Activated naive CD4-positive, alpha-beta T cell (primary cell): ENCODE measurements around the gene FOSL2.

Experiments
- DNase-seq, 4 experiments: peaks; one replicate each; lab custom pipeline; 2025; lab: John Stamatoyannopoulos, UW

The FOSL2 gene

GRCh38 chr2:28395334-28396061 is 2.8 kb downstream of the FOSL2 start:
- DNase-seq = no peak

- no peak for DNase-seq
Measured at GRCh38 chr2:28397043-28397381, 4.4 kb downstream of the FOSL2 start.

GRCh38 chr2:28398101-28398834 is 5.6 kb downstream of the FOSL2 start:
- no peak for DNase-seq

- DNase-seq = no peak
Measured at GRCh38 chr2:28399289-28399688, 6.6 kb downstream of the FOSL2 start.

- no peak for DNase-seq
Measured at GRCh38 chr2:28399956-28400355, 7.3 kb downstream of the FOSL2 start.

- no peak for DNase-seq
Measured at GRCh38 chr2:28400419-28400818, 7.8 kb downstream of the FOSL2 start.

- no peak for DNase-seq
Measured at GRCh38 chr2:28400921-28401320, 8.3 kb downstream of the FOSL2 start.

- DNase-seq = no peak
Measured at GRCh38 chr2:28401411-28401810, 8.8 kb downstream of the FOSL2 start.

- no peak for DNase-seq
Measured at GRCh38 chr2:28401948-28402550, 9.4 kb downstream of the FOSL2 start.

GRCh38 chr2:28403370-28403956 is 10.8 kb downstream of the FOSL2 start:
- no peak for DNase-seq

GRCh38 chr2:28404086-28404485 is 11.4 kb downstream of the FOSL2 start:
- DNase-seq = no peak

GRCh38 chr2:28405537-28405936 is 12.9 kb downstream of the FOSL2 start:
- DNase-seq = no peak

- DNase-seq = peak in 1 of 4 experiments; percentile 13
Measured at GRCh38 chr2:28406276-28407096, 13.8 kb downstream of the FOSL2 start.

- no peak for DNase-seq
Measured at GRCh38 chr2:28407131-28407975, 14.7 kb downstream of the FOSL2 start.

- DNase-seq = no peak
Measured at GRCh38 chr2:28407976-28408690, 15.5 kb downstream of the FOSL2 start.

GRCh38 chr2:28408764-28409599 is 16.3 kb downstream of the FOSL2 start:
- DNase-seq = peak in 2 of 4 experiments; percentile 19 to 39

GRCh38 chr2:28411166-28411755 is 18.6 kb downstream of the FOSL2 start:
- no peak for DNase-seq

- DNase-seq = no peak
Measured at GRCh38 chr2:28411956-28412609, 19.4 kb downstream of the FOSL2 start.
